Rectal smooth muscle tissue (tissue), 1 donor: ENCODE data around the gene RBM38.
"Not testable (repeated sequence)": the region's sequence is repeated elsewhere in the genome, so short reads cannot be mapped to it uniquely, and the experiment has no call there.

ENCODE experiments used
- H3K27ac ChIP-seq: one replicate; pipeline ENCODE4 v1.7.0; 2013; ENCODE audit warnings: low read depth, low read length, inconsistent platforms
- H3K27me3 ChIP-seq: one replicate; pipeline ENCODE4 v1.7.0; 2013; ENCODE audit warnings: low read length; ENCODE audit not compliant: control insufficient read depth, insufficient read depth
- H3K36me3 ChIP-seq: one replicate; pipeline ENCODE4 v1.7.0; 2013; ENCODE audit warnings: low read length; ENCODE audit not compliant: control insufficient read depth, insufficient read depth
- H3K4me1 ChIP-seq: one replicate; pipeline ENCODE4 v1.7.0; 2013; ENCODE audit warnings: low read length; ENCODE audit not compliant: control insufficient read depth, insufficient read depth
- H3K4me3 ChIP-seq: one replicate; pipeline ENCODE4 v1.7.0; 2013; ENCODE audit warnings: low read length
- H3K9ac ChIP-seq: one replicate; pipeline ENCODE4 v1.7.0; 2013; ENCODE audit warnings: low read length

The RBM38 gene

DNA sequence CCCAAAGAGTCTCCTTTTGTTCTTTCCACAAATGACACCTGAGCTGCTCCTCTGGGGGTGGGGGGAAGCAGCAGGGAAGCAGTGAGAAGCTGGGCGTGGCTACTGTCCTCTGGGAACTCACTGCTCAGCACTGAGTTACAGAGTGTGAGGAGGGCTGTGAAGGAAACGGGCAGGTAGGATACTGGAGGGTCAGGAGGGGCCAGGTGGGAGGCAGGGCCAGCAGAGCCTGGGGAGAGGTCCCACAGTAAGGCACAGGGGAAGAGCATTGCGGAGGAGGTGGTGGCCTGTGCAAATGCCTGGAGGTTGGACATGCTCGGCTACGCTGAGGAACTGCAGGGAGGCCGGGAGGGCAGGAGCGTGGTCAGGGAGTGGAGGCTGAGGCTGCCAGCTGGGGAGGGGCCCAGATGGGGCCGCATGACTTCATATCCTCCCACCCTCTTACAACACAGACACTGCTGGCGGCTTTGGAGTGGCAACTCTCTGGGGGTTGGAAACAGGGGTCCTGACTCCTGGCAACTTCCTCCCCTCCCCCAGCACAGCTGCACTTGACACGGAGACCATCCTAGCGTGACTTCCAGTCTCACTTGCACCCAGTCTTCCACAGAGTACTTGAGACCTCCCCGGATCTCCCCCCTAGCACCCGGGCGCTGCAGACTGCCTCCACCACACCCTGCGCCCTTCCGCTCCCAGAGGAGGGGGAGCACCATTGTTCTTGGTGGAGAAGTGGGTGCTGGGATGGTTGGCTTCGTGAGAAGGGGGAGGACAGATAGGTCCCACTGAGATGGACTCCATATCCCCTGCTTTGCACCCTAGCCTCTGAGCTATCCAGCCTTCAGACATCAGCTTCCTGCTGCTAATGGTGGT, 34.2 kb downstream of the RBM38 start:
- no peak overlapping the region for H3K4me3 ChIP-seq
- no peaks in the 10 kb centered on the region for H3K27me3 ChIP-seq
- H3K4me1 ChIP-seq: peaks cover 5% of the 10 kb centered on the region
- no peaks in the 10 kb centered on the region for H3K36me3 ChIP-seq
- no peak overlapping the region for H3K9ac ChIP-seq
- H3K27ac ChIP-seq: no peak overlapping the region

DNA sequence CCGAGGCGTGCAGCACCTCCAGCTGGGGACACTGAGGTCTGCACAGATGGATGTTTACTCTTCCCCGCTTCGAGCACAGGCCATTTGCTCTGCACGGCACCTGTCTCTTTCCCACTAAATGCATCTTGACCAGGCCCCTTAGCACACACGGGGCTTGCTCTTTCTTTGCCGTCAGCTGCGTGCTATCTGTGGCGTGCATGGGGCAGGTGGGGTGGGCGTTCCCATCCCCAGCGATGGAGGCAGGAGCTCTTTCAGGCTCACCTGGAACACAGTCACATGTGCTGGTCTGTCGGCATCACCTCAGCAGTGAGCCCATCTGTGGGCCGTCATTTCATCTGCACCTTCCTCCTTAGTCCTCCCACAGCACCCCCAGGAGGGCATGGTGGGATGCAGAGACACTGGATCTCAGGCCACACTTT, 35.1 kb downstream of the RBM38 start:
- Histone ChIP-seq H3K36me3 (no peaks in the 10 kb centered on the region), H3K4me1 (peaks cover 5% of the 10 kb centered on the region), H3K4me3 (no peak overlapping the region), H3K27ac (no peak overlapping the region), H3K9ac (no peak overlapping the region), H3K27me3 (no peaks in the 10 kb centered on the region)

DNA sequence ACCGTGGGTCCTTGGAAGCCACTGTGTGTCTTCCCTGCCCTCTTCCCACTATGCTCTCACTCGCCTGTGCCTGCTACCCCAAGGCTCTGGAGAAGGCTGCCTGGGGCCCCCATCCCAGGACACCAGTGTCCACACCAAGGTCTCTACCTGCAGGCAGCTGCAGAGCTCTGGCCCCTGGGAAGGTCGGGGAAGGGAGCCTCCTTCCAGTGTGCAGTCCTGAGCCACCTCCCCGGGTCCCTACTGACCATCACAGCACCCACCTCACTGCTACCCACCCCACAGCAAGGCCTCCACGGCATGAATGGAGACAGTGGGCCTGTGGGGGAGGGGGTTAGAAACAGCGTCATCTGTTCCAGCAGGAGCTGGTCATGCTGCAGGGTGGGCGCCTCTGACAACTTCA, 35.6 kb downstream of the RBM38 start:
- H3K36me3 ChIP-seq: no peaks in the 10 kb centered on the region
- no peak overlapping the region for H3K27ac ChIP-seq

DNA sequence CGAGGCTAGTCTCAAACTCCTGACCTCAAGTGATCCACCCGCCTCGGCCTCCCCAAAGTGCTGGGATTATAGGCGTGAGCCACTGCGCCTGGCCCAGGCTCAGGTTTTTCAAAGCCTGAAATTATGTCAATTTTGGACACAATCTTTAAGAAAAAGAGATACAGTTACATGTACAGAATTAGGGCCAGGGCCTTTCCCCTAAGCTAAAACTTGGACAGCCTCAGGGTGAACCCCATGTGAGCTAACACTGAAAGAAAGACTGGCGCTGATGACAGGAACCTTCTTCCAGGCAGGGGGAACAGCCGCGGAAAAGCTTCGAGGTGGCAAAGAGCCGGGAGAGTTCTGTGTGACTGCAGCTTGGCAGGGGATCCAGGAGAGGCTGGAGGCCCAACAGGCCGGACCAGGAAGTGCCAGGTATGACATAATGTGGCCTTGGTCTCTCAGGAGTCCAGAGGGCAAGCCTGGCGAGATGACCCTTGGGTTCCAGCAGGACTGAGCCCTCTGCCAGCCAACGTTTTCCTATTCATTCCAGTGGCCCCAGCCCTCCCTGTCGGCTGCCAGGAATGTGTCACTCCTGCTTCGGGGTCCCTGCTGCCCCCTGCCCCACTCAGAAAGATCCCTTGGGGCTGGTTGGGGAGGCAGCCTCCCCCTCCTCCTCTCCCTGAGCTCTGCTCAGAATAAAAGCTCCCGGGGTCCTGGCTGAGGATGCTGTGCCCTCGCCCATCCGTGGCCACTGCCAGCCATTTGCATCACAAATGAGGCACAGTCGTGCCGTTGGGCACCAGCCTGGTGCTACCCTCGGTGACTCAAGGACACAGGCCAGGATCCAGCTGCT, 37.3 kb downstream of the RBM38 start:
- no peaks in the 10 kb centered on the region for H3K27me3 ChIP-seq
- H3K4me3 ChIP-seq: no peak overlapping the region
- peaks cover 6% of the 10 kb centered on the region for H3K4me1 ChIP-seq
- no peak overlapping the region for H3K9ac ChIP-seq
- no peak overlapping the region for H3K27ac ChIP-seq
- H3K36me3 ChIP-seq: no peaks in the 10 kb centered on the region

More for the DNA sequence above, 35.6 kb downstream of the RBM38 start:
- no peak overlapping the region for H3K9ac ChIP-seq
- H3K4me3 ChIP-seq: no peak overlapping the region
- no peaks in the 10 kb centered on the region for H3K27me3 ChIP-seq
- peaks cover 5% of the 10 kb centered on the region for H3K4me1 ChIP-seq

DNA sequence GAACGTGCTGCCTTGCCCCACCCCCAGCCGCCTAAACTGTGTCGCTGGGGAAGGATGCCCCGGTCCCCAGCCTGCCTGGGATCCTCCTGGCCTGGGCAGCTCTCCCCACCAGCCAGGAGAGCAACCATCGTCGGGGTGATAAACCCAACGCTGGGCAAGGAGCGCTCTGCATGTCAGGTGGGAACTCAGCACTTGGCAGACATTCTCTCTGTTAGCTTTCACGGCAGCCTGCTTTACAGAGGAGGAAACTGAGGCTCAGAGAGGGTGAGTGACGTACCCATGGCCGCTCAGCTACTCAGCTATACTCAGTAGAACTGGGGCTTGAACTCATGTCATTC, 37.9 kb downstream of the RBM38 start:
- Histone ChIP-seq H3K36me3 (no peaks in the 10 kb centered on the region), H3K27ac (no peak overlapping the region), H3K27me3 (no peaks in the 10 kb centered on the region), H3K4me3 (no peak overlapping the region), H3K9ac (no peak overlapping the region), H3K4me1 (peaks cover 6% of the 10 kb centered on the region)

DNA sequence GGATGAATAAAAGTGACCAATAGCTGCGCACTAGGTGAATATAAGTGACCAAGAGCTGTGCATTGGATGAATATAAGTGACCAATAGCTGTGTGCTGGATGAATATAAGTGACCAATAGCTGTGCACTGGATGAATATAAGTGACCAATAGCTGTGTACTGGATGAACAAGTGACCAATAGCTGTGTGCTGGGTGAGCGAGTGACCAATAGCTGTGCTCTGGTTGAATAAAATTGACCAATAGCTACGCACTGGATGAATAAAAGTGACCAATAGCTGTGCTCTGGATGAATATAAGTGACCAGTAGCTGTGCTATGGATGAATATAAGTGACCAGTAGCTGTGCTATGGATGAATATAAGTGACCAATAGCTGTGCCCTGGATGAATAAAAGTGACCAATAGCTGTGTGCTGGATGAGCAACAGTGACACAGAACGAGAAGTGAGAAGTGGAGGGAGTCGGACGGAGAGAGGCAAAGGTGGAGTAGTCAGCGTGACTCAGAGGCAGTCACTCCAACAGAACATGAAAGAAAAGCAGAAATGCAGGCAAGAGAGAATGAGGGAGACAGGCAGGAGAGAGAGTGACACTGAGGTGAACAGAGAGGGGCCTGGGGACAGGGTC, 38.5 kb downstream of the RBM38 start:
- no peaks in the 10 kb centered on the region for H3K27me3 ChIP-seq
- no peaks in the 10 kb centered on the region for H3K36me3 ChIP-seq
- H3K27ac ChIP-seq: no peak overlapping the region
- peaks cover 6% of the 10 kb centered on the region for H3K4me1 ChIP-seq
- no peak overlapping the region for H3K9ac ChIP-seq
- no peak overlapping the region for H3K4me3 ChIP-seq

DNA sequence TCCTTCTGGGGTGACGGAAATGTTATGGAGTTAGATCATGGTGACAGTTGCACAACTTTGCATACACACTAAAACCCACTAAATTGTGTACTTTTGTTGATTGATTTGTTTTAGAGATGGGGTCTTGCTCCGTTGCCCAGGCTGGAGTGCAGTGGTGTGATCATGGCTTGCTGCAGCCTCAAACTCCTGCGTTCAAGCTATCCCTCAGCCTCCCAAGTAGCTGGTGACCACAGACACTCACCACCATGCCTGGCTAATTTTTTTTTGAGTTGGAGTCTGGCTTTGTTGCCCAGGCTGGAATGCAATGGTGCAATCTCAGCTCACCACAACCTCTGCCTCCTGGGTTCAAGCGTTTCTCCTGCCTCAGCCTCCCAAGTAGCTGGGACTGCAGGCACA, 39.0 kb downstream of the RBM38 start:
- H3K36me3 ChIP-seq, H3K27ac ChIP-seq, H3K4me1 ChIP-seq, H3K9ac ChIP-seq, H3K27me3 ChIP-seq, H3K4me3 ChIP-seq: not testable (repeated sequence)

DNA sequence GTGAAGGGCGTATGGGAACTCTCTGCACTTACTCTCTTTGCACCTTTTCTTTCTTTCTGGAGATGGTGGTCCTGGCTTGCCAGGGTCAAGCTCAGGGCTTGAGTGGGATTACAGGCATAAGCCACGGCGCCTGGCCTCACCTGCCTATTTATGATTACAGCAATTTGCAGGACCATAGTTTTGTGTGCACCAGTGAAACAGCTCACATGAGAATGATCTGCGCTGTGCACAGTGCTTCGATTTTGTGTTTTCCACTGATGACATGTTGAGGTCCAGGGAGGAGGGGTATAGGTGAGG, 40.3 kb downstream of the RBM38 start:
- Histone ChIP-seq H3K36me3 (no peaks in the 10 kb centered on the region), H3K4me1 (peaks cover 11% of the 10 kb centered on the region), H3K9ac (no peak overlapping the region), H3K27ac (no peak overlapping the region), H3K27me3 (no peaks in the 10 kb centered on the region), H3K4me3 (no peak overlapping the region)

DNA sequence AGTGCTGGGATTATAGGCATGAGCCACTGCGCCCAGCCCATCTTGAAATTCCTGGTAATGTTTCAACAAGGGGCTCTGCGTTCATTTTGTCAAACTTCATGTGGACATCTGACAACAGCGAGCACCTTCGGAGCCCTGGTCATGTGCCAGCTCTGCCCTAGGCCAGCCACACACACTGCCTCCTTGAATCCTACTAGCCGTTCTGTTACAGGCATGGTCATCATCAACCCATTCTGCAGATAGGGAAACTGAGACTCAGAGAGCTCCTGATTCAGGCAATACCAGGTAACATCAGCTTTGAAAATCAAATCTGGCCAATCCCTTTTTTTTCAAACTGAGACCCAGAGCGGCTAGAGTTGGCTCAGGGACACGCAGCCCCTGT, 41.3 kb downstream of the RBM38 start:
- no peaks in the 10 kb centered on the region for H3K36me3 ChIP-seq
- H3K27me3 ChIP-seq: no peaks in the 10 kb centered on the region
- no peak overlapping the region for H3K9ac ChIP-seq
- H3K4me3 ChIP-seq: no peak overlapping the region
- H3K4me1 ChIP-seq: peaks cover 17% of the 10 kb centered on the region
- no peak overlapping the region for H3K27ac ChIP-seq

DNA sequence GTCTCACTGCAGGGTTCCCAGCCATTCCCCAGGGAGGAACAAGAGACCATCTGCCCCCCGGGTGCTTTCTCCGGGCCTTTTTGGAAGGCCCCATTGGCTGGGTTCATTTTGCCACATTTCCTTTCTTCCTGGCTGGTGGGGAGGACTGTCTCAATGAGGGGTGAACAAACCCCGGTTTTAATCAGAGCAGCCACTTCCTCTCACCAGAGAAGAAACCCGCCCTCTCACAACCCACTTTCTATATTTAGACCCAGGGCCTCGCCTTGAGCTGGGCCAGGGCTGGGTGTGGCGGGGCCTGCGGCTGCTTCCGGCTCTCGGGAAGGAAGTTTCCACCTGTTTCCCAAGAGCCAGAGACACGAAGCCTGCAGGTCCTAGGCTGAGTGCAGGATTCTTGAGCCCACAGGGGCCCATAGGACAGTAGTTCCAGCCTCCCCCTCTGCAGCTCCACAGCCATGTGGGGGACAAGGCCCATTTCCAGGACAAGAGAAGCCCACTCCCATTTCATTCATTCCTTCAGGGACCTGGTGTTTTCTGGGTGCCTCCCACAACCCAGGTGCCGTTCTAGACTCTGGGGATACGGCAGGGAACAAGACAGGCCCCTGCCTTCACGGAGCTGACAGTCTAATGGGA, 41.8 kb downstream of the RBM38 start:
- Histone ChIP-seq H3K27ac (no peak overlapping the region), H3K4me3 (no peak overlapping the region), H3K4me1 (peaks cover 22% of the 10 kb centered on the region), H3K36me3 (no peaks in the 10 kb centered on the region), H3K9ac (no peak overlapping the region), H3K27me3 (no peaks in the 10 kb centered on the region)

DNA sequence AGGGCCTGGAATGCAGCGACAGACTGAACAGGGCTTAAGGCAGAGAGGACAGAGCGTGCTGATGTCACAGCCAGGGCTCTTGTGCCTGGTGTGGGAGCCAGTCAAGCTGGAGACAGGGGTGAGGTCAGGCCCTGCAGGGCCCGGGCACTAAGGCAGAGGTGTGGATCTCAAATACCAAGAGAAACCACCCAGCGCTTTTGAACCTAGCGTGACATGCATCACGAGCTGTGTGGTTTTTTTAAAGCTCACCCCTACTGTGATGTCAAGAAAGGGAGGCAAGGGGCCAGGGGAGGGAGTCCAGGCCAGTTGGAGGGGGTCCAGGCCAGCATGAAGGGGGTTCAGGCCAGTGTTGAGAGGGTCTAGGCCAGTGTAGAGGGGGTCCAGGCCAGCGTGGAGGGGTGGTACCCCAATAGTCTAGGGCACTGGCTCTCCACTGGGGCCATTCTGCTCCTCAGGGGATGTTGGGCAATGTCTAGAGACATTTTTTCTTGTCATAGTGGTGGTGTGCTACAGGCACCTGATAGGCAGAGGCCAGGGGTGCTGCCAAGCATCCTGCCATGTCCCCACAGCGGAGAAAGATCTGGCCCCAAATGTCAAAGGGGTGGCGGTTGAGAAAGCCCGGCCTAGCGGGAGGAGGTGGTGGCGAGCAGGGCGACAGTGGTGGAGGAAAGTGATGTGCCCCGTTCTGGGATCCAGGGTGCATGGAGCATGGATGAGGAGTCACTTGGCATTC, 42.6 kb downstream of the RBM38 start:
- H3K36me3 ChIP-seq: no peaks in the 10 kb centered on the region
- H3K27me3 ChIP-seq: no peaks in the 10 kb centered on the region
- no peak overlapping the region for H3K27ac ChIP-seq
- H3K4me3 ChIP-seq: no peak overlapping the region
- H3K9ac ChIP-seq: no peak overlapping the region
- peaks cover 30% of the 10 kb centered on the region for H3K4me1 ChIP-seq

DNA sequence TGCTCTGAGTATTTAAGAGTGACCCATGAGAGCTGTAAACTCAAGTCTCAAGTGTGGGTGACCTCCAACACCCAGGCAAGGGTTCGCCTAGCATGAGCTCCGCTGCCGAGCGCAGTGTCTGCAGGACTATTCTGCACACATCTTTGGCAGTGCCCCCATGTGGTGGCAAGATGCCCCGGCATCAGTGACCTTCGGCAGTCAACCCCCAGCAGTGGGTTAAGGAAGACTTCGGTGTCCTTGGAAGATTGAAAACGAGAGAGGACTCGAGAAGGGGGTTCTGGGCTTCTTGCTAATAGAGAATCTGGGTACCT, 43.1 kb downstream of the RBM38 start:
- Histone ChIP-seq H3K4me3 (no peak overlapping the region), H3K36me3 (no peaks in the 10 kb centered on the region), H3K9ac (no peak overlapping the region), H3K27ac (no peak overlapping the region), H3K4me1 (peaks cover 31% of the 10 kb centered on the region), H3K27me3 (no peaks in the 10 kb centered on the region)
